ENCODE results near the gene CDK5RAP2.
"Not testable (repeated sequence)": the region's sequence is repeated elsewhere in the genome, so short reads cannot be mapped to it uniquely, and the experiment has no call there.

Gene CDK5RAP2

DNA sequence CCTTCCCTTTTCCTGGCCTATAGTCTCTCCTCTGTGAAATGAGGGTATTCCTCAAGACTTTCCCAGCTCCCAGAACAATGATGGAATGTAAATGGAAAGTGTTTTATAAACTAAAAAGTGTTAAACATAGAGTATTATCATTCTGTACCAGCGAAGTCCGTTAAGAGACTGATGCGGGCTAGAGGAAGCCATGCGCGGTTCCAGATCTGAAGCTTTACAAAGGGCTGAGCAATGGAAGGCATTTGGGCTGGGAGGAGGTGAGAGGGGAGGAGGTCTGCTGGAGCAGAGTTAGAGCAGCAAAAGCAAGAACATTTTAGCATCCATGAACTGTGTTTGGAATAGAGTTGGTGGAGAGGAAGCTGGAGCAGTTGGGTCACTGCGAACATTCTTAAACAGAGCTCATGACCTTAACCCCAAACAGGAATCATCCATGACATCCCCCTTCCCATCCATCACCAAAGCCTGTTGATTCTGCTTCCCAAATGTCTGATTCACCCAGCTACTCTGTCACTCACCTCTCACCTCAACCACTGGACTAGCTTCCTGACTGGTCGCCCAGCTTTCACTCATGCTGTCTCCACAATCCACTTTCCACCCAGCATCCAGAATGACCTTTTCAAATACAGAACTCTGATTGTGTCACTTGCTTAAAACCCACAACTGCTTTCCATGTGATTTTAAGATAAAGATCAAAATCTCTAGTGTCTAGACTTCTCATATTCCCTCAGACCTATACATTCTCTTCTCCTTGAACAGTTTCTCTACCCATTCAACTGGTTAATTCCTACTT lies 37.1 kb downstream of the CDK5RAP2 start:
- DNase-seq: no peak

DNA sequence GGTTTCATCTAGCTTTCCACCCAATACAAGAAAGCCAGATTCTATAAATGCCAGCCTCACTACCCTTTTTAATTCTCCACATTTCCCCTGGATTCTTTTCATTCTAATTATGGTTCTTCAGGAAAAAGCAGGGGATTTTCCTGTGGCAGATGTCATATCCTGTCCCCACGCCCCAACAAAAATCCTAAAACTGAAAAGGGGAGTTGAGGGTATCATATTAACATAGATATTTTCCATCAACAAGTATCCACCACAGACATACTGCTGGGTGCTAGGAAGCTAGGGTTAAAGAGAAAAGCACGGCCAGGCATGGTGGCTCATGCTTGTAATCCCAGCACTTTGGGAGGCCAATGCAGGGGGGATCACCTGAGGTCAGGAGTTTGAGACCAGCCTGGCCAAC lies 38.0 kb downstream of the CDK5RAP2 start:
- DNase-seq: no peak

DNA sequence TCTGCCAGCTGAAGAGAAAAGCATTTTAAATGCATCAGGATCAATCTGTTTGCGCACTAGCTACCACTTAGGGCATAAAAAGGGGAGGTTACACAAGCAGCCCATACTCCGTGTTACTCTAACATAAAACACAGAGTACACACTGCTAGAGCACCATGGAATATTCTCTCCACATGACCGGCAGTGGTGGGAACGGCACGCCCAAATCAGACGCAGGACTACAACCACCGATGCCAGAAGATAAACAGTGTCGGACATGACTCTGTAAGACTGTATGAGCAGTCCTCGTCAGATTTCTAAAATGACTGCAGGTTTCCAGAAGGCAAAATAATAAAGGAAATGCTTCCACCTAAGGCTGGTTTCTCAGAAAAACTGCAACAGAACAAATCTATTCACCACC lies 40.0 kb downstream of the CDK5RAP2 start:
- no peak for DNase-seq

DNA sequence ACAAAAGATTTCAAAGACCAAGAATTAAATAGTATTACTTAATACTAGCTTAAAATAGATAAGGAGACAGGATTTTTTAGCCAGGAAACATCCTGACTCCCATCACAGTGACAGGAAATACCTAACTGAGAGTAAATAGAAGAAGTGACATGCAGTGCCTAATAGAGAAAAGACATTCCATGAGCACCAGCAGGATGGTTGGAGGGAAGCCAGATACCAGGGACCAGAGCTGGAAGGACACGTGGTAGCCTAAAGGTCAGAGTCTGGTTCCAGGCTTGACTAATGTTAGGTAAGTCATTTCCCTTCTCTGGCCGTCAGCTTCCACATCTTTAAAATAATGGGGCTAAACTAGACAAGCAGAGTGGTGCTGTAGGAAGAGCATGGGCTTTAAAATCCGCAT lies 41.6 kb downstream of the CDK5RAP2 start:
- peak in 1 of 2 experiments; percentile 28 for DNase-seq

DNA sequence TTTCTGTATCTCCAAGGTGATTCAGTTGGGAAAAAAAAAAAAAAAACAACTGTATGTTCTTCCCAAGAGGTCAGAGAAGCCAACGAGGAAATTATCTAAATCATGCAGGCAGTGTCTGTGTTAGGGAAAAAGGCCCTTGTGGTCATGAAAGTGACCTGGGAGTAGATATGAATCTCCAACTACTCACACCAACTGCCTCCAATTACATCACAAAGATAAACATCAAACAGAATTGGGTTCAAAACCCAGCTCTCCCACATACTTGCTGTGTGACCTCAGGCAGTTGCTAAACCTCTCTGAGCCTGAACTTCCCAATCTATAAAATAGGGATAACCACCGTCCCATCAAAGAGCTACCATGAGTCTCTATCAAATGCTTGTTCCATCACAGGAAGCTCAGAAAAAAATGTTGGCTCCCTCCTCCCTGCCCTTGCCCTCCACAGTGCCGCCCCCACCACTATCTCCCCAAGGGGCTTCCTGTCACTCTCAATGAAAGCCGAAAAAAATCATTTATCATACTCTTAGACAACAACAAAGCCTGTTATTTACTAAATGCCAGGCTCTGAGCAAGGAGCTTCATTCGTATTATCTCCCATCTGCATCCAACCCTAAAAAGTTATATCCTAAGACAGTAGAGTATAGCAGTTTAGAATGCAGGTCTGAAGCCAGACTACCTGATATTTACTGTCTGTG lies 42.9 kb downstream of the CDK5RAP2 start:
- no peak for DNase-seq

DNA sequence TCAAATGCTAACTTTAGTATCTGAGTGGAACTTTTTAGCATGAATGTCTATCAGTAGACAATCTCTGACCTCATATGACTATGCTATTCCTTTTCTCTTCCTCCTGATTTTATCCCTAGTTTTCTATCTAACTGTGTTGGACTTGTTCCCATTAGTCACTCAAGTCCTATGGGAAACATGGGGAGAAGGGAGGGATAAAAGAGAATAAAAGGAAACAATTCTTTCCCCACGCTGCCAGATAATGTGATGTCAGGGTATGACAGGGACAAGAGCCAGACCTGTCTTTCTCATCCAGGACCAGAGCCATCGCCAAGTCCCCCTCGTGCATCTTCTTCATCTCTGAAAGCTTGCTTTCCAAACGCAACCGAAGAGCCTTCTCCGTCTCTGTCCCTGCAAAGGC lies 43.9 kb downstream of the CDK5RAP2 start:
- no peak for DNase-seq

DNA sequence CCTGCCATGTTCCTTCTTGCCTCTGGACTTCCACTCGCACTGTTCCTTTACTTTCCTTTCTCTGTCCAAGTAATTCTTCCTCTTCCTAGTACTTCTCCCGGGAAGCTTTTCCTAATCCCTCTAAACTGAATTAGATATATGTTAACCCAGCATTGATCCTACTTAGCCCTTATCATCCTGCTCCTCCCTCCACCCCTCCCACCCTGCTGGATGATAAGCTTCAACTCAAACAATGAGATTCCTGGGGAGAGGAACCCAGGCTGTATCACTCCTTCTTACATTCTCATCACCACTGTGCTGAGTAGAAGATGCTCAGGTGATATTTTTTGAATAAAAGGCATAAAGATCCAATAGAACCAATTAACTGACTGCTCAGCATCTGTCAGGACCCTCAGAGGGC lies 45.7 kb downstream of the CDK5RAP2 start:
- DNase-seq: no peak

DNA sequence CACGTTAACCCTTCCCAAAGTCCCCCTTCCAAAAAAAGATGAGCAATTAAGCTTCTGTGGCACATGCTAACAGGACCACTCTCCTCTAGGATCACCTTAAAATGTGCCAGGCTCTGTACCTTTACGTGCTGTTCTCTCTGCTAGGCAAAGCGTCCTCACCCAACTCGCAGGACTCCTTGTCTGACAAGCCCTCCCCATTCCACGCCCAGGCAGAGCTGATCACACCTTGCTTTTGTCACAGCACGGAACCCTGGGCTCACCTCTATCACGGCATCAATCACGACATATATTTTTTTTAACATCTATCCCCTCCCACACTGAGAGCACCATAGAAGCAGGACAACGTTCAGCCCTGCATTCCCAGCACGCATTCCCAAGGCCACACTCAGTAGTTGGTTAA lies 47.1 kb downstream of the CDK5RAP2 start:
- DNase-seq: no peak

DNA sequence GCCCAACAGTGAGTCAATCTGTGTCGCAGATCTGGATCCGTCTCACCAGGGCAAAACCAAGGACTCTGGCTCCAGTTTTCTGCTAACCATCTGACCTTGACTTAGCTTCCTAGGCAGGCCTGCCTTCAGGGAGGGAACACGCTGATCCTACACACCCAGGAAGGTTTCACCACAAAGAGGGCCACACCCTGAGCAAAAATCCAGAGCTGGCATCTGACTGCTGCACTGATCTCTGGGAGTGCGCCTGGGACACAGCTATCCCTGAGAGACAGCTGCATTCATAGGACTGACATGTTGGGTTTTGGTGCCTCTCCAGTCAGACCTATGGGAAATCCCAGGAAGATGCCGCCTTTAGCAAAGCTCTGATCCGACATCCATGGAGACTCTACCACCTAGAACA lies 47.5 kb downstream of the CDK5RAP2 start:
- peak; percentile 45 to 81 for DNase-seq

DNA sequence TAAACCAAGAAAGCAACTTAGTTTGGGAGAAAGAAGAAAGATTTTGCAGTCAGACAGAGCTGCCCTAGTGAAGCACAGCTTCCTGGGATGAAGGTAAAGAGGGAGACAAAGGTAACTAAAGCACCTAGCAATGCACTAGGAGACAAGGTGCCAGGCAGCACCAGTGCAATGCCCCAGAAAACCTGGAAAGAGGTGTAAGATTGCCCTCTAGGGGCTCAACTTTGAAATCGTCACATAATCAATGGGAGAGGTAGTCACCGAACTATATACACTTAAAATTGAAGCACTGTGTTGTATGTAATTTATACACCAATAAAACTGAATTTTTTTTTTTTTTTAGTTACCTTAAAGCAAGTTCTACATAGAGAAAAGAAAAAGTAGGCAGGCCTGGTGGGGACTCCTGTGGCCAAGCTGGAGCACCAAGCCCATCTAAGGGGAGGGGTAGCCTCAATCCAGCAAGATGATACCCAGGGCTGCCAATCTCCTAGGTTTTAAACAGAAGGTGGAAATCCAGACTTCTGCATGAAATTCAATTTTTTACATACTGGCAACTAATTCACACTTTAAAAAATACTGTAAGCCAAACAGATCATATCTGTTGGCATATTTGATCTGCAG lies 48.2 kb downstream of the CDK5RAP2 start:
- DNase-seq: peak in 1 of 2 experiments; percentile 53

DNA sequence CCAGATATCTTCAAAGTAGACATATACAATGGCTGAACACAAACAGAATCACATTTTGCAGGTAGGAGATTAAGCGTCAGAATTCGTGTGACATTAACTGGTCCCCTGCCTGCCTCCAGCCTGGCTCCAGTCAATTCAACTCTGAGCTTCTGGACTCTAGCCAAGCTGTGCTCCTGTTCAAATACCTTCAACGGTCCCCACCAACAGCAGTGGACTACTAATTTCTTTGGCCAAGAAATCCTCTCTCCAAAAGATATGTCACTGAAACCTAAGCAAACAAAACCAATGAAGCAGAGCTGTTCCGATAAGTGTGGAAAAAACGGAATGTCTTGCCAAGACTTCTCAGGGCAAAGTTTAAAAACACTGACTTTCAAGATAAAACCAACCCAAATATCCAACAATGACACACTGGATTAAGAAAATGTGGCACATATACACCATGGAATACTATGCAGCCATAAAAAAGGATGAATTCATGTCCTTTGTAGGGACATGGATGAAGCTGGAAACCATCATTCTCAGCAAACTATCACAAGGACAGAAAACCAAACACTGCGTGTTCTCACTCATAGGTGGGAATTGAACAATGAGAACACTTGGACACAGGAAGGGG lies 49.6 kb downstream of the CDK5RAP2 start:
- DNase-seq: not testable (repeated sequence)

DNA sequence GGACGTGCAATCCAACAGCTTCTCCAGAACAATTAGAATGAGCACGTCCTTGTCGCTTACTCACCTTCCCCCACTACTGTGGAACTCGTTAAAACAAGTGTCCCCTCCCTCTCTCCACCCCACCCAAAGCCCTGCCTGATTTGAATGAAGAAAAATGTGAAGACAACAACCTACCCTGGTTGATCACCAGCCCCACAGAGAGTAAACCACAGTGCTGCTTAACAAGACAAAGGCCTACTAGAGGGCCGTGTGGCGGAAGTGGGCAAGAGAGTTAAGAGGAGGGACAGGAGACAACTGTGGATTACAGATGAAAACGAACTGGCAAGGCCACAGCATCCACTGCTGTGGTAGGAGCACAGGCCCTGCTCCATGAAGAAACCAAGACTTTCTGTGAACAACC lies 51.1 kb downstream of the CDK5RAP2 start:
- no peak for DNase-seq

DNA sequence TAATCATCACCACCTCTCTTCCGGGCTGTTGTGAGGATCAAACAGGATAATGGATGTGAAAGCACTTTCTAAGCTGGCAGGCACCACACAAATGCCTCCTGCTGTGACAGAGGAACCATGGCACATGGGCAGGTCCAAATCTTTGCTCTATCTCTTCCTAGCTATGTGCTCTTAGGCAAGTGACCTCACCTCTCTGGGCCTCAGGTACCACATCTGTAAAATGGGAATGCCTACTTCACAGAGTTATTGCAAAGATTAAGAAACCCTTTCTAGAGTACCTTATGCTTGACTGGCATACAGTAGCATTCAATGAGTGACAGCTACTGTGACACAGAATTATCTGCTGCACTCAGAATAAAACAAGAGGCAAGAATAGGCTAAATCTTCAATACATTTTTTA lies 51.6 kb downstream of the CDK5RAP2 start:
- no peak for DNase-seq

DNA sequence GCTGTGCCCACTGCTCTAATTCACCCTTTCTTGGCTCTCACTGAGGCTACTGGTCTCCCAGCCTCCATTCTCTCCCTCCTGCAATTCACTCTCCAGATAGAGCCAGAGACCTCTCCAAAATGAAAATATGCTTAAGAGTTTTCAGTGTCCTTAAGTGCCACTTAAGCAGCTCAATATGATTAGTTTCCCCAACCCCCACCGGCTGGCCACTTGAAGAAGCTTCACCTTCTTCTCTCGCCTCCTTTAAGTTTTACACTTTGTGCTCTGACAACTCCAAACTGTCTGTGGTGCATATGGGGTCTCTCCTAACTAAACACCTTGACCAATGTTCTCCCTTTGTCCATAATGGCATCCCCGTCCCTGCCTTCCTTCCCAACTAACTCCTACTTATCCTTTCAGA lies 53.4 kb downstream of the CDK5RAP2 start:
- DNase-seq: no peak

DNA sequence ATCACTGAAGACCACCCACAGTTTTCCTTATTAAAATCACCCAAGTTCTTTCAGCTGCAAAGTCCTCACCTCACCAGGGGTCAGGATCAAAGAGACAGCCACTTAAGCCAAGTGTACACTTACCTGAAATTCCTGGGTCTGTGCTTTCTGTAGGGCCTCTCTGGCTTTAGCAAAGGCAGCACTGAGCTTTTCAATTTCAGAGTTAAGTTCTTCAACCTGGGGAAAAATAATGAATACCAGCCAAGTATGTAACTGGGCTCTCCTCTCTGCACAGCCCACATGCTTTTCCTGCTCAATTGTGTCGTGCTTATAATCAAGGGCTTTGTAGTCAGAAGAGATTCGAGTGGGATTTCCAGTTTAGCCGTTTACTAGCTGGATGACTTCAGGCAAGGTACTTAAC lies 55.1 kb downstream of the CDK5RAP2 start:
- DNase-seq: no peak

DNA sequence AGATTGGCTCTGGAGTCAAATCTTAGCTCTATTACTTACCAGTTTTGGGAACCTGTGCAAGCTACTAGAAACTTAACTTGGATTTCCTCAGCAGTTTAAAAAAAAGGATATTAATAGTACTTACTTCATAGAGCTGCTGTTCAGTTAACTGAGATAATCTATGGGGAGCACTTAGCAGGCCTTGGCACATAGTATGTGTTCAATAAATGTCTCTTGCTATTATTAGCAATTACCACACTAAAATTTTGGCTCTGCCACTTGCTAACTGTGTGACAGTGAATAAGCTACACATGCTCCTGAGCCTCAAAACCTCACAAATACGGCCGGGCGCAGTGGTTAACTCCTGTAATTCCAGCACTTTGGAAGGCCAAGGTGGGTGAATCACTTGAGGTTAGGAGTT lies 55.9 kb downstream of the CDK5RAP2 start:
- DNase-seq: no peak

DNA sequence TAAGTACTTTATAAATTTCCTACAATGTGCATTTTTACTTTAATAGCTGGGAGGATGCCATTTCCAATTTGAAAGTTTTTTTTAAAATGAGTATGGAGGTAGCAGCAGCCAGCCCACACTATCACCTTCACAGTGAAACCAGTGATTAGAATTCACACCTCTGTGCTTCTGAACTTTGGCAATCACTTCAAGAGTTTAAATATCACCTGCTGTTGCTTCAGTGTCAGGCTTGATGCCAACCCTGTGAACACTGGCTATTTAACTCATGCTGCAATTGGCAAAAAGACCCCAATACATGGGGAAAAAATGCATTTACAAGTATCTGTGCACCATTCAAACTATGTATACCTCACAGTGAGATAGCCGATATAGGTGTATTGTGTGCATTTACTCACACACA lies 57.4 kb downstream of the CDK5RAP2 start:
- no peak for DNase-seq

DNA sequence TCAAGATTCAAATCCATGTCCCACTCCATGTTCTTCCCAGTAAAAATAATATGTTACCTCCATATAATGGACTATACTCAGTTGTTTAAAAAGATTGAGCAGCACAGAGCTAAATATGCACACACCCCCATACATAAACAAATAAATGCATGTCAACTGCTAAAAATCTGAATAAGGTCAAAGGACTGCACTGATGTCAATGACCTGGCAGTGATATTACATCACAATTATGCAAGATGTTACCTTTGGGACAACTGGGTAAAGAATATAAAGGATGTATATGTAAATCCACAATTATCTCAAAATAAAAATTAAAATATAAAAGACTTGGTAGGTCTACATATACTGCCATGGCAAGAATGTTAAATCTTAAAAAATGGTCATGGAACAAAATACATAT lies 57.9 kb downstream of the CDK5RAP2 start:
- DNase-seq: no peak

DNA sequence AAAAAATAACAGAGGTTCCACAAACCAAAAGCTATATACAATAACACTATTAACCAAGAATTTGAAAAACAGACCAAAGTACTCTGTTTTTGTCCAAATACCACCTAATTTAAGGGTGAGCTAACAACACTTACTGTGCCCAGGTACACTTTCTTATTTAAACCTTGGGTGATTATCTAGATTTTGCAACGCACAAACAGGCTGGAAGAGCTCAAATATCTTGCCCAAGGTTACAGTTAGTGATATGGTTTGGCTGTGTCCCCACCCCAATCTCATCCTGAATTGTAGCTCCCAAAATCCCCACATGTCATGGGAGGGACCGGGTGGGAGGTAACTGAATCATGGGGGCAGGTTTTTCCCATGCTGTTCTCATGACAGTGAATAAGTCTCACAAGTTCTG lies 58.9 kb downstream of the CDK5RAP2 start:
- DNase-seq: no peak

DNA sequence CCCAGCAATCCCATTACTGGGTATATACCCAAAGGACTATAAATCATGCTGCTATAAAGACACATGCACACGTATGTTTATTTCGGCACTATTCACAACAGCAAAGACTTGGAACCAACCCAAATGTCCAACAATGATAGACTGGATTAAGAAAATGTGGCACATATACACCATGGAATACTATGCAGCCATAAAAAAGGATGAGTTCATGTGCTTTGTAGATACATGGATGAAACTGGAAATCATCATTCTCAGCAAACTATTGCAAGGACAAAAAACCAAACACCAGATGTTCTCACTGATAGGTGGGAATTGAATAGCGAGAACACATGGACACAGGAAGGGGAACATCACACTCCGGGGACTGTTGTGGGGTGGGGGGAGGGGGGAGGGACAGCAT lies 64.0 kb downstream of the CDK5RAP2 start:
- DNase-seq: not testable (repeated sequence)

DNA sequence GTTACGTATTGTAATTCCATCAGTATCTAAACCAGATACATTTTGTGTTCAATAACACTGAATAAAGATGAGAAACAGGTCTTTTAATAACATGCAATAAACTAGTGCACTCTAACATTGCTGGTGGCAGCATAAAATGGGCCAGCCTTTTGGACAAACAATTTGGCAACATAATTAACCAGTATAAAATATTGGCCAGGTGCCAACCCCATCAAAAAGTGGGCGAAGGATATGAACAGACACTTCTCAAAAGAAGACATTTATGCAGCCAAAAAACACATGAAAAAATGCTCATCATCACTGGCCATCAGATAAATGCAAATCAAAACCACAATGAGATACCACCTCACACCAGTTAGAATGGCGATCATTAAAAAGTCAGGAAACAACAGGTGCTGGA lies 64.5 kb downstream of the CDK5RAP2 start:
- DNase-seq: not testable (repeated sequence)

DNA sequence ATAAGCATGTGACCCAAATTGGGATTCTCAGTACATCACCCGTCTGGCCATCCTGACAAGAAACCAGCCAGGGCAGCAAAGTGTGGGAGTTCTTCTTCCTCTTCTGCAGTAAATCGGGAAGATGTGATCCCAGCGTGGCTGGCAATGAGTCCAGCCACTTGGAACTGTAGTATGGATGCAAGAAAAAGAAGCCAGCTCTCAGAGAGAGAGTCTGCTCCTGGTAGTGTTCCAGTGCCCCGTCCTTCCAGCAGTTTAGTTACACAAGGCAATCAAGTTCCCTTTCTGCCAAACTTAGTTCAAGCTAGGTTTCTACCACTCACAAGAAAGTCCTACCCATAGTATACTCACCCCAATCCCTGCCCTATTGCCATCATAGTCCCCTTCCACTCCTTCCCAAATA lies 65.6 kb downstream of the CDK5RAP2 start:
- DNase-seq: no peak

DNA sequence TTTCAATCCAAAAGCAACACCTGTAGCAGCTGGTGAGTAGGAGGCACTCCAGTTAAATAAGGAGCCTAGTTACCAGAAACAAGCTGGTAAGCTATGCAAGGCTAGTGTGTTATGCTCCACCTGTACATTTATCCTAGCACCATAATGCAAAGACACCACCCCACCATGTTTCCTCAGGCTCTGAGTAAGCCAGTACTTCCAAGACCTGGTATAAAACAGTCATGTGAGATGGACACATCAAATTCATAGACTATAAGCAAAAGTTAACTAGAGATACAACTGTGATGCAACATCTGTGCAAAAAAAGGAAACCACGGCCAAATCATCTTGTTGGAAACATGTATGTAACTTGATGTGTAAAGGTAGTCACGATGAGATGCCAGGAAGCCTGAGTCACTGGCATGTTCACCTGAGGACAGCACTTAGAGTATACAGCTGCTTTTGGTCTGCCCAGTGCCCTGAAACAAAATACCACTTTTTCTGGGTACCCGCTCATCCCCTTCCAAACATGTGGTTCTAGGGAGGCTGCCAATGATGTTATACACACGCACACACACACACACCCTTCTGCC lies 66.1 kb downstream of the CDK5RAP2 start:
- DNase-seq: no peak
